BLaER1 treated with 17β-estradiol and CSF1 and Interleukin-3, amounts not matched to agents 10 nM and 100 nM (cell line): Measurements from ENCODE around the gene ASB1.
"Not testable (repeated sequence)": the region's sequence is repeated elsewhere in the genome, so short reads cannot be mapped to it uniquely, and the experiment has no call there.

Source experiments
- H3K27ac ChIP-seq, 11 experiments: shearing (Covaris generic); formaldehyde crosslinking; 2 replicates each; pipeline ENCODE4 v1.8.1; 2022
- H3K27me3 ChIP-seq, 11 experiments: shearing (Covaris generic); formaldehyde crosslinking; 2 replicates each; pipeline ENCODE4 v1.8.1; 2022
- H3K36me3 ChIP-seq, 11 experiments: shearing (Covaris generic); formaldehyde crosslinking; 2 replicates each; pipeline ENCODE4 v1.8.1; 2022
- H3K4me1 ChIP-seq, 10 experiments: shearing (Covaris generic); formaldehyde crosslinking; 2 replicates each; pipeline ENCODE4 v1.8.1; 2022
- H3K4me2 ChIP-seq, 11 experiments: shearing (Covaris generic); formaldehyde crosslinking; 2 replicates each; pipeline ENCODE4 v1.8.1; 2022
- H3K4me3 ChIP-seq, 10 experiments: shearing (Covaris generic); formaldehyde crosslinking; 2 replicates each; pipeline ENCODE4 v1.8.1; 2022
- H3K9ac ChIP-seq, 11 experiments: shearing (Covaris generic); formaldehyde crosslinking; 2 replicates each; pipeline ENCODE4 v1.8.1; 2022
- H3K9me3 ChIP-seq, 11 experiments: shearing (Covaris generic); formaldehyde crosslinking; replicated peaks in 1 of 11; 2 replicates each; pipeline ENCODE4 v1.8.1; 2022
- H4K20me1 ChIP-seq, 11 experiments: shearing (Covaris generic); formaldehyde crosslinking; 2 replicates each; pipeline ENCODE4 v1.8.1; 2022
- Cebpa-rat ChIP-seq, 11 experiments: shearing (Covaris generic); IDR thresholded peaks; 2 replicates each; pipeline ENCODE4 v1.8.1; 2022

ASB1 gene

GRCh38 chr2:238399094-238399493, 27.6 kb upstream of the ASB1 start:
- Histone ChIP-seq H3K4me3 (no peak overlapping the region), H3K9me3 (no peaks in the 10 kb centered on the region), H3K4me1 (no peaks in the 10 kb centered on the region), H3K4me2 (no peak overlapping the region), H4K20me1 (no peaks in the 10 kb centered on the region), H3K27ac (no peak overlapping the region), H3K36me3 (peaks cover 0 to 18% (median 6%) of the 10 kb centered on the region in 11 experiments; a peak in 7 of 22 replicates), H3K9ac (no peak overlapping the region), H3K27me3 (no peaks in the 10 kb centered on the region)
- TF ChIP-seq Cebpa-rat (IDR thresholded peaks at IDR 0.05): no peak

GRCh38 chr2:238401551-238401950, 25.2 kb upstream of the ASB1 start:
- no peak overlapping the region for H3K4me3 ChIP-seq
- H3K4me2 ChIP-seq: no peak overlapping the region
- H3K9ac ChIP-seq: no peak overlapping the region
- peaks cover 0 to 18% (median 6%) of the 10 kb centered on the region in 11 experiments; a peak in 8 of 22 replicates for H3K36me3 ChIP-seq
- H3K4me1 ChIP-seq: peaks cover 0 to 6% (median 0%) of the 10 kb centered on the region in 10 experiments; a peak in 2 of 20 replicates
- no peaks in the 10 kb centered on the region for H4K20me1 ChIP-seq
- H3K27me3 ChIP-seq: no peaks in the 10 kb centered on the region
- H3K9me3 ChIP-seq: no peaks in the 10 kb centered on the region
- TF ChIP-seq Cebpa-rat (IDR thresholded peaks at IDR 0.05): no peak
- no peak overlapping the region for H3K27ac ChIP-seq

- Histone ChIP-seq H3K36me3 (peaks cover 0 to 18% (median 6%) of the 10 kb centered on the region in 11 experiments; a peak in 8 of 22 replicates), H3K27me3 (no peaks in the 10 kb centered on the region), H4K20me1 (no peaks in the 10 kb centered on the region), H3K4me3 (no peak overlapping the region), H3K4me2 (no peak overlapping the region), H3K4me1 (peaks cover 0 to 6% (median 0%) of the 10 kb centered on the region in 10 experiments; a peak in 4 of 20 replicates), H3K9ac (no peak overlapping the region), H3K9me3 (no peaks in the 10 kb centered on the region), H3K27ac (no peak overlapping the region)
- no peak for TF ChIP-seq Cebpa-rat (IDR thresholded peaks at IDR 0.05)
These were observed 22.9 kb upstream of the ASB1 start for GRCh38 chr2:238403632-238404405.

GRCh38 chr2:238404406-238405216, 22.1 kb upstream of the ASB1 start:
- Histone ChIP-seq H3K4me1 (peaks cover 0 to 10% (median 0%) of the 10 kb centered on the region in 10 experiments; a peak in 4 of 20 replicates), H3K4me2 (no peak overlapping the region), H3K36me3 (peaks cover 0 to 18% (median 5%) of the 10 kb centered on the region in 11 experiments; a peak in 7 of 22 replicates), H3K27me3 (no peaks in the 10 kb centered on the region), H3K9ac (no peak overlapping the region), H3K4me3 (no peak overlapping the region), H3K27ac (no peak overlapping the region), H4K20me1 (no peaks in the 10 kb centered on the region), H3K9me3 (no peaks in the 10 kb centered on the region)
- no peak for TF ChIP-seq Cebpa-rat (IDR thresholded peaks at IDR 0.05)

GRCh38 chr2:238405217-238405555, 21.5 kb upstream of the ASB1 start:
- not testable (repeated sequence) for H3K27ac ChIP-seq, H3K4me2 ChIP-seq, H3K4me1 ChIP-seq, H3K27me3 ChIP-seq, H3K4me3 ChIP-seq, H4K20me1 ChIP-seq, H3K9ac ChIP-seq, H3K9me3 ChIP-seq
- peaks cover 0 to 13% (median 5%) of the 10 kb centered on the region in 11 experiments; a peak in 7 of 22 replicates for H3K36me3 ChIP-seq

- H3K27me3 ChIP-seq: no peaks in the 10 kb centered on the region
- no peak overlapping the region for H3K4me3 ChIP-seq
- no peak overlapping the region for H3K9ac ChIP-seq
- no peaks in the 10 kb centered on the region for H3K9me3 ChIP-seq
- H3K27ac ChIP-seq: no peak overlapping the region
- H3K36me3 ChIP-seq: peaks cover 0 to 9% (median 4%) of the 10 kb centered on the region in 11 experiments; a peak in 7 of 22 replicates
- no peaks in the 10 kb centered on the region for H4K20me1 ChIP-seq
- no peak for TF ChIP-seq Cebpa-rat (IDR thresholded peaks at IDR 0.05)
- peaks cover 0 to 10% (median 0%) of the 10 kb centered on the region in 10 experiments; a peak in 4 of 20 replicates for H3K4me1 ChIP-seq
- no peak overlapping the region for H3K4me2 ChIP-seq
These were observed 20.3 kb upstream of the ASB1 start for GRCh38 chr2:238406221-238406997.

GRCh38 chr2:238406998-238407285, 19.8 kb upstream of the ASB1 start:
- Histone ChIP-seq H3K4me1 (peaks cover 0 to 10% (median 0%) of the 10 kb centered on the region in 10 experiments; a peak in 4 of 20 replicates), H3K9ac (no peak overlapping the region), H3K9me3 (no peaks in the 10 kb centered on the region), H4K20me1 (no peaks in the 10 kb centered on the region), H3K4me3 (no peak overlapping the region), H3K27me3 (no peaks in the 10 kb centered on the region), H3K36me3 (peaks cover 0 to 9% (median 0%) of the 10 kb centered on the region in 11 experiments; a peak in 5 of 22 replicates), H3K4me2 (no peak overlapping the region), H3K27ac (no peak overlapping the region)
- no peak for TF ChIP-seq Cebpa-rat (IDR thresholded peaks at IDR 0.05)

- Histone ChIP-seq H3K36me3 (peaks cover 0 to 9% (median 0%) of the 10 kb centered on the region in 11 experiments; a peak in 3 of 22 replicates), H3K9ac (no peak overlapping the region), H3K27me3 (no peaks in the 10 kb centered on the region), H3K4me1 (peaks cover 0 to 10% (median 0%) of the 10 kb centered on the region in 10 experiments; a peak in 4 of 20 replicates), H4K20me1 (no peaks in the 10 kb centered on the region), H3K27ac (no peak overlapping the region), H3K4me2 (no peak overlapping the region), H3K4me3 (no peak overlapping the region), H3K9me3 (no peaks in the 10 kb centered on the region)
- TF ChIP-seq Cebpa-rat (IDR thresholded peaks at IDR 0.05): no peak
These were observed 19.2 kb upstream of the ASB1 start for GRCh38 chr2:238407566-238407965.
